ENCODE results near the gene SERPINI1.
A peak's percentile ranks its signal among the peaks of the same experiment; 100 is the strongest.

SERPINI1 gene

GRCh38 chr3:167733961-167734497, 1.5 kb upstream of the SERPINI1 start:
- TF ChIP-seq, protein P1, sequence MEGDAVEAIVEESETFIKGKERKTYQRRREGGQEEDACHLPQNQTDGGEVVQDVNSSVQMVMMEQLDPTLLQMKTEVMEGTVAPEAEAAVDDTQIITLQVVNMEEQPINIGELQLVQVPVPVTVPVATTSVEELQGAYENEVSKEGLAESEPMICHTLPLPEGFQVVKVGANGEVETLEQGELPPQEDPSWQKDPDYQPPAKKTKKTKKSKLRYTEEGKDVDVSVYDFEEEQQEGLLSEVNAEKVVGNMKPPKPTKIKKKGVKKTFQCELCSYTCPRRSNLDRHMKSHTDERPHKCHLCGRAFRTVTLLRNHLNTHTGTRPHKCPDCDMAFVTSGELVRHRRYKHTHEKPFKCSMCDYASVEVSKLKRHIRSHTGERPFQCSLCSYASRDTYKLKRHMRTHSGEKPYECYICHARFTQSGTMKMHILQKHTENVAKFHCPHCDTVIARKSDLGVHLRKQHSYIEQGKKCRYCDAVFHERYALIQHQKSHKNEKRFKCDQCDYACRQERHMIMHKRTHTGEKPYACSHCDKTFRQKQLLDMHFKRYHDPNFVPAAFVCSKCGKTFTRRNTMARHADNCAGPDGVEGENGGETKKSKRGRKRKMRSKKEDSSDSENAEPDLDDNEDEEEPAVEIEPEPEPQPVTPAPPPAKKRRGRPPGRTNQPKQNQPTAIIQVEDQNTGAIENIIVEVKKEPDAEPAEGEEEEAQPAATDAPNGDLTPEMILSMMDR (conservative IDR thresholded peaks at IDR 0.05; ENCODE audit: low read depth, low read length), result no peak

DNA sequence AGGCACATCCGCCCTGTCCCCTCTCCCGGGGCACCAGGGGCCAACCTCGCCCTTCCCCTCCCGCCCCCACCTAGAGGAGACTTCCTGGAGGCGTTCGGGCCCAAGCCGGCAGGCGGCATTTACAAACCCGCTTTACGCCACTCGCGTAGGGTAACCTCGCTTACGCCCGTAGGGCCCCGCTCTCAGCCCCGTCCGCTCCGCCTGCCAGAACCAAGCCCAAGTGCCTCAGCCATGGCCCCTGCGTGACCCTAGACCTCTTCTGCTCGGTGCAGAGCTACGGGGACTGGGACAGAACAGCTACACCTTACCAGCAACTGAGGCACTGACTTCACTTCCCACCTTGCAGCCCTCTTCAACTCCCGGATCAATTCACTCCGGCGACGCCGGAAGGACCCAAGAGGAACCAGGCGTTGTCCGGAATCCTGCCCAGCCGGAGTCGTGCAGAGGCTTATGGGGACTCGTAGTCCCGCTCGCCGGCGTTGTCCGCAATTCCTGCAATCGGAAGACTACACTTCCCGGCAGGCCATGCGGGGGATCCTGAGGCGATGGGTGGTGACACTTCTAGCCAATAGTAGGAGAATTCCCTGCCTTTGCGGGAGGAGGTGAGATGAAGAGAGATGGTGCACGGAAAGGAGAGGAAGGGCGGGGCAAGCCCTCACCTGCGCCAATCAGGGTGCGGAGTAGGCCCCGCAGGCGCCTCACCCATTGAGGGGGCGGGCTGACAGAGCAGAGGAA, 856 bp upstream of the SERPINI1 start, which contains the start of gene PDCD10:
PDCD10 (minus strand) TSS at position 395 of the 735 bp plus-strand sequence. CDS start 14,735 bp downstream, outside the sequence.
- peak; percentile 99 for DNase-seq (ENCODE audit: low read depth)
- peak within 1 kb of the TSS; percentile 98 for H3K4me3 ChIP-seq (ENCODE audit: low read depth, low read length)
- TF ChIP-seq, protein P1 (conservative IDR thresholded peaks at IDR 0.05; ENCODE audit: low read depth, low read length), result no peak

More at GRCh38 chr3:167733961-167734497, 1.5 kb upstream of the SERPINI1 start:
- DNase-seq (ENCODE audit: low read depth), result peak; percentile 26
- H3K4me3 ChIP-seq (ENCODE audit: low read depth, low read length), result peak overlapping the region; percentile 98

GRCh38 chr3:167736264-167736787, 805 bp downstream of the SERPINI1 start:
- TF ChIP-seq, protein P1 (conservative IDR thresholded peaks at IDR 0.05; ENCODE audit: low read depth, low read length), result no peak
- peak overlapping the region; percentile 98 for H3K4me3 ChIP-seq (ENCODE audit: low read depth, low read length)
- no peak for DNase-seq (ENCODE audit: low read depth)

GRCh38 chr3:167736997-167737396, 1.5 kb downstream of the SERPINI1 start:
- H3K4me3 ChIP-seq (ENCODE audit: low read depth, low read length), result no peak overlapping the region
- DNase-seq (ENCODE audit: low read depth), result no peak
- TF ChIP-seq, protein P1 (conservative IDR thresholded peaks at IDR 0.05; ENCODE audit: low read depth, low read length), result no peak

DNA sequence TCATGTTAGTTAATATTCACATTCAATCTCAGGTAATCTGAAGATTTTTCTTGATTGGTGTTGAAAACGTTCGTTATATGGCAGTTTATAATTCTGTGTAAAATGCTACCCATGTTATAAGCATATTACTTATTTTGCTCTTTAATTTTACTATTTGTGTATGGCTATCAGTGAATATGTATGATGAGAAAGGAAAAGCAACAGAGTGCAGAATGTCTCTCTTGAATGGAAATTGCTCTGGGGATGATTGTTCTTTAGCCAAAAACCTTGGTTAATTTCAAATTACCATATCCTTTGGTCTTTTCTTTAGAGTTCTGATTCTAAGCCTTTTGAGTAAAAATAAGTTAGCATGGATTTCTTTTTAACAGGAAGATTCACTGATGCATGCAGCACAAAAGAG, 2.5 kb downstream of the SERPINI1 start:
- no peak overlapping the region for H3K4me3 ChIP-seq (ENCODE audit: low read depth, low read length)
- DNase-seq (ENCODE audit: low read depth), result no peak
- TF ChIP-seq, protein P1 (conservative IDR thresholded peaks at IDR 0.05; ENCODE audit: low read depth, low read length), result no peak

DNA sequence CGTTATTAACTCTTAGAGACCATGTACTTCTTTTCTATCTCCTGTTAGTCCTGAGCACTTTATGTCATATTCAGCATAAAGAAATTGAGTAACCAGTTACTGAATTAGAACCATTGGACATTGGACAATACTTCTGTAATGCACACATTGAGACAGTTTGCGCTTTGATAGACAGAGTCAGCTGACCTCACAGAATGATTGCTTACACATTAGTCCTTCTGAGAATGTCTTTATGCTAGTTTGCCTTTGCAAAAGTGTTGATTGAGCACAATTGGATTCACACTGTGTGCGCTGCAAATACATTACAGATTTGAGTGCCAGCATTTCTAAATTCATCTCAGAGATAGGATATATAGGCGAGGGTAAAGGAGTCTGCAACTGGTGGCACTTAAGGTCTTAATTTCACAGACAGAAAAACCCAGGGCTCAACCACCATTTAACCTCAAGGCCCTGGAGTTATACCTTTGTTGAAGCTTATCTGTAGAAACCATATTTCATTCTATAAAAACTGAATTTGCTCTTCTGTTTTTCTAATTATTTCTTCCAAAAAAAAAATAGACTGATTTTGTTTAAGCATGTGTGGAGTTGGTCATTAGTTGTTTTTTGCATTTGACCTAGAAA, 3.8 kb downstream of the SERPINI1 start:
- no peak overlapping the region for H3K4me3 ChIP-seq (ENCODE audit: low read depth, low read length)
- TF ChIP-seq, protein P1 (conservative IDR thresholded peaks at IDR 0.05; ENCODE audit: low read depth, low read length), result no peak
- DNase-seq (ENCODE audit: low read depth), result no peak

All from choroid plexus epithelial cell (primary cell).